Fibroblast of villous mesenchyme (primary cell): ENCODE results near the gene RAB3A. TPM values are rescaled to one million over a fixed set of nuclear protein-coding genes. Genes with fewer than 3 reads are reported as not detected.

Experiments used
- DNase-seq: peaks from one replicate; pipeline ENCODE4 v3.0.0-alpha.2; 2010; ENCODE audit warnings: low read depth
- H3K4me3 ChIP-seq: 2 replicates; pipeline ENCODE4 v1.5.1; 2011; ENCODE audit warnings: low read depth, mild to moderate bottlenecking, low read length
- total RNA-seq: library from RNA; depleted of rRNA; stranded (reverse); fragments of >200 nt; gene quantifications from 2 replicates; pipeline ENCODE4 v1.2.3, GENCODE V29; 2012
- TF ChIP-seq, protein P1 (sequence below): IDR thresholded peaks from 2 replicates; pipeline ENCODE4 v1.5.1; 2012; ENCODE audit warnings: low read depth, mild to moderate bottlenecking, low read length; ENCODE audit not compliant: insufficient read depth

Gene RAB3A
- total RNA-seq, 1 donor = 1.3 TPM

DNA sequence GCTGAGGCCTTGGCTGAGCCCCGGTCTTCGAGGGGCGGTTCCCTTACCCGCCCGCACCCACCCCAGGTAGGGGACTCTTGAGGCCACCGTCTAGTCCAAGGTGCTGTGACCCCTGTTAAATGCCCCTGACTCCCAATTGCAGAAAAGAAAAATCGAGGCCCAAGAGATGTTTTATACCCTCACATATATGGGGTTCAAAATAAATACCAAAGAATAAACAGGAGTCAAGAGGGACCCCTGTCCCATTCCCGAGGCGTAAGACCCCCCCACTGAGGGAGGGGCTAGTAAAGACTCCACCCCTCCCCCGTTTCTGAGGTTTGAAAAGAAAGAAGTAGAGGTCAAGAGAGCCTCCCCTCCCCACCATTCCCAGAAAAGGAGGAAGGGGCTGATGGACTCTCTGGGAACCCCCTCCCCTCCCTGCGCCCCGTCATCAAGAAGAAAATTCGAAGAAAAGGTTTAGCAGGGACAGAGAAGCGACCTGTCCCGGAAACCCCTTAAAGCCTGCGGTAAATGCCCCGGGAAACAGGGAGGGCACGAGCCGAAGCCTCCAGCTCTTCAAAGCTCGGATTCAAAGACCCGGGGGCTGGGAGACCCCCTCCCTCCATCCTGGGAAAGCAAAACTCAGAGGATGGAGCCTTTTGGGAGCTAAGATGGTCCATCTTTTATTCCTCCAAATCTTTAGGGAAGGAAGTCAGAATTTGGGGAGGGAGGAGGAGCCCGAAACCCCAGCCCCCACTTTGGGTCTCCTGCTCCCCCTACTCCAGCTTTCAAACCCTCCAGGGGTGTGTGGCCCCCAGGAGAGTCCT lies 755 bp upstream of the RAB3A start:
- no peak for DNase-seq
- TF ChIP-seq, protein P1, sequence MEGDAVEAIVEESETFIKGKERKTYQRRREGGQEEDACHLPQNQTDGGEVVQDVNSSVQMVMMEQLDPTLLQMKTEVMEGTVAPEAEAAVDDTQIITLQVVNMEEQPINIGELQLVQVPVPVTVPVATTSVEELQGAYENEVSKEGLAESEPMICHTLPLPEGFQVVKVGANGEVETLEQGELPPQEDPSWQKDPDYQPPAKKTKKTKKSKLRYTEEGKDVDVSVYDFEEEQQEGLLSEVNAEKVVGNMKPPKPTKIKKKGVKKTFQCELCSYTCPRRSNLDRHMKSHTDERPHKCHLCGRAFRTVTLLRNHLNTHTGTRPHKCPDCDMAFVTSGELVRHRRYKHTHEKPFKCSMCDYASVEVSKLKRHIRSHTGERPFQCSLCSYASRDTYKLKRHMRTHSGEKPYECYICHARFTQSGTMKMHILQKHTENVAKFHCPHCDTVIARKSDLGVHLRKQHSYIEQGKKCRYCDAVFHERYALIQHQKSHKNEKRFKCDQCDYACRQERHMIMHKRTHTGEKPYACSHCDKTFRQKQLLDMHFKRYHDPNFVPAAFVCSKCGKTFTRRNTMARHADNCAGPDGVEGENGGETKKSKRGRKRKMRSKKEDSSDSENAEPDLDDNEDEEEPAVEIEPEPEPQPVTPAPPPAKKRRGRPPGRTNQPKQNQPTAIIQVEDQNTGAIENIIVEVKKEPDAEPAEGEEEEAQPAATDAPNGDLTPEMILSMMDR = no peak
- H3K4me3 ChIP-seq = peak overlapping the region; percentile 86

DNA sequence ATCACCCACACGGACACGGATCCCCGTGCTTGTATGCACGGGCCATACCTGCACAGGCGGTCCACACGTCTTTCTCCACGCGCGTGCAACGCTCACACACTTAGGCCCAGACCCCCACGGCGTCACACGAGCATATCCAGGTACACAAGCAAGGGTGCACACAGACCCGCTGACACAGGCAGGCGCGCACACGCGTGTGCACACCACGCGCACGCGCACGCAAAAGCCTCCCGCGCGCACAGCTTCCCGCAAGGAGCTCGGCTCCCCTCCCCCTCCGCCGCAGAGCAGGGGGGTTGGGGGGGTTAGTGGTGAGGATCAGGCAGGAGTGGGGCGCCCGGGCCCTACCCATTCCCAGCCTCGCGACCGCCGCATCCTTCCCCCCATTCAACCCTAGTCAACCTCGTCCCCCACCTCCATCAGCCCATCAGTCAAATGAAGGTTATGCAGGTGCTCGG lies 407 bp downstream of the RAB3A start:
- TF ChIP-seq, protein P1 = no peak
- DNase-seq = no peak
- peak overlapping the region; percentile 70 for H3K4me3 ChIP-seq

DNA sequence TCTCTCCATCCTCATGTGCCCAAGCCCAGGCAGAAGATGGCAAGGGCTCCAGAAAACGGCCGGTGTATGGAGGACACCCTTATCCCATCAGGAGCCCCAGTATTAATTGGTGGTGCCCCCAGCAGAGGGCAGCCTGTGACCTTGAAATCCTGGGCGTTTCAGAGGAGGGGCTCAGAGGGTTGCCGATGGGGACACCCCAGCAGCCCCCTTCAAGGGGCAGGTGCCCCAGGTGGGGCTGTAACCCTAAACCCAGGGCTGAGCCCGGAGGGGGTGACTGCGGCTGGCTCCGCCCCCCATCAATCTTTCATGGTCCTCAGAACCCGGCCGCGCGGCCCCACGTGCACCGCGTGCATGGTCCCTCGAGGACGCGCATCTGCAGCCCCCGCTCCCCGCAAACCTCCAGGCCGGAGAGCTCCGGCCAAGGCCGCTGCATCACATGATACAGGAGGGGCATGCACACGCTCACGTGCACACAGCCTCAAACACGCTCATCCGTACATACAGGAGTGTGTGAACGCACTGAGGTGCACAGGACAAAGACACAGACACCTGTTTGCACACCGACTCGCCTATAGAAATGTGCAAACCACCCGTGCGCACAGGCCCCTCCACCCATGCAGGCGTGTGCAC lies 949 bp downstream of the RAB3A start:
- no peak for DNase-seq
- TF ChIP-seq, protein P1 = peak; percentile 38
- H3K4me3 ChIP-seq = peak overlapping the region; percentile 70

DNA sequence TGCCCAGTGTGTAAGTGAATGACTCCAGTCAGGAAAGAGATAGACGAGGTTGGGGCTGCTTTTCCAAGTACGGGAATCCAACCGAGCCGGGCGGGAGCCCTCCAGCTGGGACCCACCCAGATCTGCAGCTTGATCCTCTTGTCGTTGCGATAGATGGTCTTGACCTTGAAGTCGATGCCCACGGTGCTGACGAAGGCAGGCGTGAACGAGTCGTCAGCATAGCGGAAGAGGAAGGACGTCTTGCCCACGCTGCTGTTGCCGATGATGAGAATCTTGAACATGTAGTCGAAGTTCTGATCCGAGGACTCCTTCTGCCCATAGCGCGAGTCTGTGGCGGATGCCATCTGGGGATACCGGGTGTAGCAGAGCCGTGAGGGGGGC lies 1.5 kb downstream of the RAB3A start:
- TF ChIP-seq, protein P1 = no peak
- no peak overlapping the region for H3K4me3 ChIP-seq
- DNase-seq = no peak

DNA sequence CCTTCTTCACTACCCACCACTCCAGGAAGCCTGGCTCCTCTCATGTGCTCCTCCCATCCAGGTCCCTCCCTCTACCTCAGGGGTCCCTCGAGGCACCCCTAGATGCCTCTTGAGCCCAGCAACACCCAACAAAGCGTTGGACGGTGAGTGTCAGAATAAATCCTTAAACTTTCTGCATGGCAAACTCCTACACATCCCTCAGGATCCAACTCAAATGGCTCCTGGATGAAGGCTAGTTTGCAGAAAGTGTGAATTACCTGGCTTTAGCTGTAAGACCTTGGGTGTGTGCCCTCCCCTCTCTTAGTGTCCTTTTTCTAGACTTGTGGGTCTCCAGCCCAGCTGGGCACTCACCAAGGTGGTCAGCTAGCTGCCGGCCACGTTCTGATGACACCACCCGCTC lies 5.5 kb downstream of the RAB3A start:
- TF ChIP-seq, protein P1 = no peak
- no peak overlapping the region for H3K4me3 ChIP-seq
- DNase-seq = no peak

DNA sequence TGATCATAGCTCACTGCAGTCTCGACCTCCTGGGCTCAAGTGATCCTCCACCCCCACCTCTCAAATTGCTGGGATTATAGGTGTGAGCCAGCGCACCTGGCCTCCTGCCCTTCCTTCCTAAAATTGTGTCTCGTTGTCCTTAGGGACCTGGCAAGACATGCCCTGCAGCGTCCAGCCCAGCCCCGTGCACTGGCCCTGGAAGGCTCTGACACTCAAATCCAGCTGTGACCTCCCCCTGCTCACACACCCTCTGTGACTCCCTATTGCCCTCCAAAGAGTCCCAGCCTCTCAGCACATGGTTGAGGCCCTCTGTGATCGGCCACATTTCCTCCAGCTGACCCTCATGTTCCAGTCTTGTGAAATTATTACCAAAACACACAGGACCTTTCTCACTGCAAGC lies 5.9 kb downstream of the RAB3A start:
- DNase-seq = no peak
- no peak overlapping the region for H3K4me3 ChIP-seq
- TF ChIP-seq, protein P1 = no peak
